HepG2 (cell line): Measurements from ENCODE around the gene CPOX. TPM values are rescaled to one million over a fixed set of nuclear protein-coding genes. Genes with fewer than 3 reads are reported as not detected.

Source experiments
- BORCS8-MEF2B ChIP-seq: sonication (generic); formaldehyde crosslinking; IDR thresholded peaks from 2 replicates; pipeline ENCODE4 v1.8.0; 2022; ENCODE audit warnings: mild to moderate bottlenecking, missing genetic modification reagents
- CHCHD3 ChIP-seq: sonication (generic); formaldehyde crosslinking; IDR thresholded peaks from 2 replicates; pipeline ENCODE4 v1.8.0; 2022; ENCODE audit warnings: mild to moderate bottlenecking, missing genetic modification reagents, moderate library complexity
- HDAC6 ChIP-seq: fragments of 200-600 bp; sonication (generic); IDR thresholded peaks from 2 replicates; pipeline ENCODE4 v1.7.0; 2017; ENCODE audit warnings: mild to moderate bottlenecking, antibody characterized with exemption, low read length, low read depth
- KDM6A ChIP-seq: IDR thresholded peaks from 2 replicates; pipeline ENCODE4 v1.6.1; 2016; ENCODE audit warnings: low read depth
- NAIF1 ChIP-seq: sonication (generic); formaldehyde crosslinking; IDR thresholded peaks from 2 replicates; pipeline ENCODE4 v1.5.0; 2020; ENCODE audit warnings: mild to moderate bottlenecking, missing genetic modification reagents, borderline replicate concordance
- PRDM15 ChIP-seq: sonication (generic); formaldehyde crosslinking; IDR thresholded peaks from 2 replicates; pipeline ENCODE4 v1.4.0; 2020; ENCODE audit warnings: missing genetic modification reagents
- STAG1 ChIP-seq: sonication (generic); formaldehyde crosslinking; IDR thresholded peaks from 2 replicates; pipeline ENCODE4 v1.4.0; 2020; ENCODE audit warnings: missing genetic modification reagents
- YEATS4 ChIP-seq: sonication (generic); formaldehyde crosslinking; IDR thresholded peaks from 2 replicates; pipeline ENCODE4 v1.4.0; 2020; ENCODE audit warnings: missing genetic modification reagents, borderline replicate concordance
- ZFP36 ChIP-seq: fragments of 150-350 bp; IDR thresholded peaks from 2 replicates; pipeline ENCODE4 v1.6.1; 2018; ENCODE audit warnings: borderline replicate concordance, low read length, low read depth; ENCODE audit not compliant: partially characterized antibody
- ZNF230 ChIP-seq: sonication (generic); formaldehyde crosslinking; IDR thresholded peaks from 2 replicates; pipeline ENCODE4 v1.4.0; 2020; ENCODE audit warnings: mild to moderate bottlenecking, missing genetic modification reagents
- ZNF530 ChIP-seq: sonication (generic); formaldehyde crosslinking; IDR thresholded peaks from 2 replicates; pipeline ENCODE4 v1.5.0; 2020; ENCODE audit warnings: low read depth, mild to moderate bottlenecking, missing genetic modification reagents
- polyA plus RNA-seq, 8 experiments: library from polyadenylated mRNA; depleted of rRNA in 3 of 8; stranded (reverse) in 7 of 8; unstranded in 1 of 8; fragments of >200 nt; fragmentation: Illumina TruSeq in 4 of 8; extraction: Trizol in 4 of 8; gene quantifications; 2 replicates each; pipeline versions ENCODE4 v1.2.1 to v1.2.3, GENCODE V29; 2011 to 2016; ENCODE audit warnings: low read depth in 4 of 8, missing spikeins in 1 of 8, mixed read lengths in 1 of 8; ENCODE audit not compliant: insufficient read depth in 1 of 8
- total RNA-seq, 5 experiments: library from RNA; depleted of rRNA; stranded (reverse); fragments of >200 nt; fragmentation: Illumina TruSeq; extraction: Trizol; gene quantifications; 2 replicates each; pipeline ENCODE4 v1.2.3, GENCODE V29; 2016; ENCODE audit warnings: low read depth in 1 of 5
- TF ChIP-seq, protein P1 (sequence below): sonication (generic); formaldehyde crosslinking; IDR thresholded peaks from 2 replicates; pipeline ENCODE4 v1.4.0; 2020; ENCODE audit warnings: missing genetic modification reagents
- TF ChIP-seq, protein P2 (sequence below): sonication (generic); formaldehyde crosslinking; IDR thresholded peaks from 2 replicates; pipeline ENCODE4 v1.8.0; 2022; ENCODE audit warnings: missing genetic modification reagents, mild to moderate bottlenecking, moderate library complexity, borderline replicate concordance
- TF ChIP-seq, protein P3 (sequence below): sonication (generic); formaldehyde crosslinking; IDR thresholded peaks from 2 replicates; pipeline ENCODE4 v1.4.0; 2020; ENCODE audit warnings: mild to moderate bottlenecking, missing genetic modification reagents, borderline replicate concordance

Gene CPOX
- total and polyA plus RNA-seq, 2 of the 13 experiments (the other 11 are each of a cell fraction or from before 2014, with no cell fraction given), result 34.2 to 37.2 TPM

DNA sequence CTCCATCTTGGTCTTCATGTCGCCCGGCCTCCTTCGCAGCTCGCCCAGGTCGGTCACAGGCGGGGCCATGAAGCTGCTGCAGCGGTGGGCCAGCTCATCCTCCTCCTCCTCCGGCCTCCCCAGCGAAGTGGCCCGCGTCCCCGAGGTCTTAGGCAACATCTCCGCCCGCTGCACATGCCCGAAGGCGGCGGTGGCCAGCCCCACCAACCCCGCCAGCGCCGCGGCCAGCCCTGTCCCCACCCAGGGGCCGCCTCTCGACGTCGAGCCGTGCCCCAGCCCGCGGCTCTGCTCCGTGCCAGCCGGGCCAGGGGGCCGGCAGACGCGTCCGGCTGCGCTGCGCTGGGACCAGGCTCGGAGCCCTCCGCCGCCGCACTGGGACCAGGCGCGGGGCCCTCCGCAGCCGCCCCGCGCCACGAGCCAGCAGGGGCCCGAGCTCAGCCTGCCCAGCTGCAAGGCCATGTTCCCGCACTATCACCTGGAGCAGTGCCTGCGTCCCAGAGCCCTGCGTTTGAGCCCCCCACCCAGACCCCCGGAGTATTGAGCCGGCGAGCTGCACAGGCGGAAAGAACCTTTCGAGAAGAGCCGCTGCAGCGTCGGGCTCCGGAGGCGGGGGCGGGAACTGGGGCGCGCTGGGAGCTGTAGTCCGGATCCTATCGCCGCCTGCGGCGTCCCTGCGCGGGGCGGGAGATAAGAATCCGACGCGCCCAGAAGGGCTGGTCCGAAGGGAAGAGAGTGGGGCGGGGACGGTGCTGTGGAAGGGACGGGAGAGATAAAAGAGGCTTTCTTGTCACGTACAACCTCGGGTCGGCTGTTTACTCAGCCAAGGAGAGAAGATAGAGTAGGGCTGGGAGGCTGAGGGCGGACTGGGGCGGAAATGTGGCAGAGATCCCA lies at the start of gene CPOX (continued):
- TF ChIP-seq, protein P1, sequence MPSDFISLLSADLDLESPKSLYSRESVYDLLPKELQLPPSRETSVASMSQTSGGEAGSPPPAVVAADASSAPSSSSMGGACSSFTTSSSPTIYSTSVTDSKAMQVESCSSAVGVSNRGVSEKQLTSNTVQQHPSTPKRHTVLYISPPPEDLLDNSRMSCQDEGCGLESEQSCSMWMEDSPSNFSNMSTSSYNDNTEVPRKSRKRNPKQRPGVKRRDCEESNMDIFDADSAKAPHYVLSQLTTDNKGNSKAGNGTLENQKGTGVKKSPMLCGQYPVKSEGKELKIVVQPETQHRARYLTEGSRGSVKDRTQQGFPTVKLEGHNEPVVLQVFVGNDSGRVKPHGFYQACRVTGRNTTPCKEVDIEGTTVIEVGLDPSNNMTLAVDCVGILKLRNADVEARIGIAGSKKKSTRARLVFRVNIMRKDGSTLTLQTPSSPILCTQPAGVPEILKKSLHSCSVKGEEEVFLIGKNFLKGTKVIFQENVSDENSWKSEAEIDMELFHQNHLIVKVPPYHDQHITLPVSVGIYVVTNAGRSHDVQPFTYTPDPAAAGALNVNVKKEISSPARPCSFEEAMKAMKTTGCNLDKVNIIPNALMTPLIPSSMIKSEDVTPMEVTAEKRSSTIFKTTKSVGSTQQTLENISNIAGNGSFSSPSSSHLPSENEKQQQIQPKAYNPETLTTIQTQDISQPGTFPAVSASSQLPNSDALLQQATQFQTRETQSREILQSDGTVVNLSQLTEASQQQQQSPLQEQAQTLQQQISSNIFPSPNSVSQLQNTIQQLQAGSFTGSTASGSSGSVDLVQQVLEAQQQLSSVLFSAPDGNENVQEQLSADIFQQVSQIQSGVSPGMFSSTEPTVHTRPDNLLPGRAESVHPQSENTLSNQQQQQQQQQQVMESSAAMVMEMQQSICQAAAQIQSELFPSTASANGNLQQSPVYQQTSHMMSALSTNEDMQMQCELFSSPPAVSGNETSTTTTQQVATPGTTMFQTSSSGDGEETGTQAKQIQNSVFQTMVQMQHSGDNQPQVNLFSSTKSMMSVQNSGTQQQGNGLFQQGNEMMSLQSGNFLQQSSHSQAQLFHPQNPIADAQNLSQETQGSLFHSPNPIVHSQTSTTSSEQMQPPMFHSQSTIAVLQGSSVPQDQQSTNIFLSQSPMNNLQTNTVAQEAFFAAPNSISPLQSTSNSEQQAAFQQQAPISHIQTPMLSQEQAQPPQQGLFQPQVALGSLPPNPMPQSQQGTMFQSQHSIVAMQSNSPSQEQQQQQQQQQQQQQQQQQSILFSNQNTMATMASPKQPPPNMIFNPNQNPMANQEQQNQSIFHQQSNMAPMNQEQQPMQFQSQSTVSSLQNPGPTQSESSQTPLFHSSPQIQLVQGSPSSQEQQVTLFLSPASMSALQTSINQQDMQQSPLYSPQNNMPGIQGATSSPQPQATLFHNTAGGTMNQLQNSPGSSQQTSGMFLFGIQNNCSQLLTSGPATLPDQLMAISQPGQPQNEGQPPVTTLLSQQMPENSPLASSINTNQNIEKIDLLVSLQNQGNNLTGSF (CRISPR knock-in tag), result no peak
- TF ChIP-seq, protein P2, sequence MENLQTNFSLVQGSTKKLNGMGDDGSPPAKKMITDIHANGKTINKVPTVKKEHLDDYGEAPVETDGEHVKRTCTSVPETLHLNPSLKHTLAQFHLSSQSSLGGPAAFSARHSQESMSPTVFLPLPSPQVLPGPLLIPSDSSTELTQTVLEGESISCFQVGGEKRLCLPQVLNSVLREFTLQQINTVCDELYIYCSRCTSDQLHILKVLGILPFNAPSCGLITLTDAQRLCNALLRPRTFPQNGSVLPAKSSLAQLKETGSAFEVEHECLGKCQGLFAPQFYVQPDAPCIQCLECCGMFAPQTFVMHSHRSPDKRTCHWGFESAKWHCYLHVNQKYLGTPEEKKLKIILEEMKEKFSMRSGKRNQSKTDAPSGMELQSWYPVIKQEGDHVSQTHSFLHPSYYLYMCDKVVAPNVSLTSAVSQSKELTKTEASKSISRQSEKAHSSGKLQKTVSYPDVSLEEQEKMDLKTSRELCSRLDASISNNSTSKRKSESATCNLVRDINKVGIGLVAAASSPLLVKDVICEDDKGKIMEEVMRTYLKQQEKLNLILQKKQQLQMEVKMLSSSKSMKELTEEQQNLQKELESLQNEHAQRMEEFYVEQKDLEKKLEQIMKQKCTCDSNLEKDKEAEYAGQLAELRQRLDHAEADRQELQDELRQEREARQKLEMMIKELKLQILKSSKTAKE (CRISPR knock-in tag), result peak; percentile 78
- TF ChIP-seq HDAC6 (no peak), CHCHD3 (CRISPR knock-in tag) (no peak), BORCS8-MEF2B (CRISPR knock-in tag) (peak; percentile 57; the same call in 1 of the 2 replicates), STAG1 (CRISPR knock-in tag) (no peak; the same call in 1 of the 2 replicates), KDM6A (CRISPR knock-in tag) (no peak), NAIF1 (CRISPR knock-in tag) (peak; percentile 76; the same call in 1 of the 2 replicates), ZNF530 (CRISPR knock-in tag) (no peak), YEATS4 (CRISPR knock-in tag) (no peak; the same call in 1 of the 2 replicates), PRDM15 (CRISPR knock-in tag) (peak; percentile 53), ZFP36 (no peak), ZNF230 (no peak; the same call in 1 of the 2 replicates)
- TF ChIP-seq, protein P3, sequence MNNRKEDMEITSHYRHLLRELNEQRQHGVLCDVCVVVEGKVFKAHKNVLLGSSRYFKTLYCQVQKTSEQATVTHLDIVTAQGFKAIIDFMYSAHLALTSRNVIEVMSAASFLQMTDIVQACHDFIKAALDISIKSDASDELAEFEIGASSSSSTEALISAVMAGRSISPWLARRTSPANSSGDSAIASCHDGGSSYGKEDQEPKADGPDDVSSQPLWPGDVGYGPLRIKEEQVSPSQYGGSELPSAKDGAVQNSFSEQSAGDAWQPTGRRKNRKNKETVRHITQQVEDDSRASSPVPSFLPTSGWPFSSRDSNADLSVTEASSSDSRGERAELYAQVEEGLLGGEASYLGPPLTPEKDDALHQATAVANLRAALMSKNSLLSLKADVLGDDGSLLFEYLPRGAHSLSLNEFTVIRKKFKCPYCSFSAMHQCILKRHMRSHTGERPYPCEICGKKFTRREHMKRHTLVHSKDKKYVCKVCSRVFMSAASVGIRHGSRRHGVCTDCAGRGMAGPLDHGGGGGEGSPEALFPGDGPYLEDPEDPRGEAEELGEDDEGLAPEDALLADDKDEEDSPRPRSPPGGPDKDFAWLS (CRISPR knock-in tag), result no peak
